Nucleus accumbens (tissue), 56 donors: ENCODE results near the gene RIC8A.
"Not testable (repeated sequence)": the region's sequence is repeated elsewhere in the genome, so short reads cannot be mapped to it uniquely, and the experiment has no call there.

Source experiments
- DNase-seq, 56 donors: peaks; one replicate each; lab custom pipeline; 2025; lab: John Stamatoyannopoulos, UW

Gene RIC8A

DNA sequence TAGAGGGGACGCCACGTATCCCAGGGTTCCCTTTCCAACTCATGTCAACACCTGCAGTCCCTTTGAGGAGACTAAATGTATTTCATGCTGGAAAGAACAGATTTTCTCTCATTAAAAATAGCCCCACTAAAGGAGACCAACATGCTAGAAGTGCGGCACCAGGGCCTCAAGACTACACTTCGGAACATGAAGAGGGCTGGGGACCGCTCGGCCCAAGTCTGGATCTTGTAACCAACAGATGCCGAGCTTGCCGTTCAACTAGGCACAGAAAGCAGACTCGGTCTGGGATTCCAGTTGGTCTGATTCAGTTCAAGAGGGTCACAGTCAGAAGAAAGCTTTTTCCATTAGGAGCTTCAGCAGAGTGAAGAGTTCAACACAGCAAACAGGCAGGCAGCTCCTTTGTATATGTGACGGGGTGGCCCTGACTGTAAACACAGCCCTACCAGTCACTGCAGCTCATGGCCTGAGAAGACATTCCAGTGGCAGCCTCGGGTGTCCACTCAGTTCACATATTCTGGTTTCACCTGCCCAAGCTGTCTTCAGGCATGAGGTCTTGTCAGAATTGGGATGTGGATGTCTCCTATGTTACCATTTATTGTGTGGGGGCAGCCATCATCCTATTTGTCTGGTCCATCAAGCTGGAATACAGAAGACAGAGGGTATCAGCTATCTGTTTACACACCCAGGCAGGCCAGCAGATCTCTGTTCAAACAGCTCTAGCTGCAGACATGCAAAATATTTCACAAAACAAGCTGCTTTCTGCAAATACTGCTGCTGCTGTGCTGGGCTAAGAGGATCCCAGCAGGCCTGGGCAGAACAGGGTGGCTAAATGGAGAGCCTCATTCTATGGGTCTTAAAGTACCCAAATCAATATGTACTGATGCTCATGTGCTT lies 8.8 kb downstream of the RIC8A start:
- no peak for DNase-seq

DNA sequence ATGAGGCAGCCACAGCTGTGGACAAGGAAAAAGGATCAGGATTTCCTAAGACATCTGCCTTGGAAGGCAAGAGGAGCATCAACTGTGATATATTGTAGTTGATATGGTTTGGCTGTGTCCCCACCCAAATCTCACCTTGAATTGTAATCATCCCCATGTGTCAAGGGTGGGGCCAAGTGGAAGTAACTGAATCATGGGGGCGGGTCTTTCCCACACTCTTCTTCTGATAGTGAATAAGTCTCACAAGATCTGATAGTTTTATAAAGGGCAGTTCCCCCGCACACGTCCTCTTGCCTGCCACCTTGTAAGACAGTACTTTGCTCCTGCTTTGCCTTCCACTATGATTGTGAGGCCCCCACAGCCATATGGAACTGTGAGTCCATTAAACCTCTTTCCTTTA lies 10.2 kb downstream of the RIC8A start:
- DNase-seq = no peak

- no peak for DNase-seq
Observed at GRCh38 chr11:218815-219593, 11.5 kb downstream of the RIC8A start.

- not testable (repeated sequence) for DNase-seq
Observed at GRCh38 chr11:220641-221215, 13.2 kb downstream of the RIC8A start.

GRCh38 chr11:221539-221938 lies 14.0 kb downstream of the RIC8A start:
- DNase-seq = no peak

- no peak for DNase-seq
Observed at GRCh38 chr11:221998-222789, 14.7 kb downstream of the RIC8A start.

DNA sequence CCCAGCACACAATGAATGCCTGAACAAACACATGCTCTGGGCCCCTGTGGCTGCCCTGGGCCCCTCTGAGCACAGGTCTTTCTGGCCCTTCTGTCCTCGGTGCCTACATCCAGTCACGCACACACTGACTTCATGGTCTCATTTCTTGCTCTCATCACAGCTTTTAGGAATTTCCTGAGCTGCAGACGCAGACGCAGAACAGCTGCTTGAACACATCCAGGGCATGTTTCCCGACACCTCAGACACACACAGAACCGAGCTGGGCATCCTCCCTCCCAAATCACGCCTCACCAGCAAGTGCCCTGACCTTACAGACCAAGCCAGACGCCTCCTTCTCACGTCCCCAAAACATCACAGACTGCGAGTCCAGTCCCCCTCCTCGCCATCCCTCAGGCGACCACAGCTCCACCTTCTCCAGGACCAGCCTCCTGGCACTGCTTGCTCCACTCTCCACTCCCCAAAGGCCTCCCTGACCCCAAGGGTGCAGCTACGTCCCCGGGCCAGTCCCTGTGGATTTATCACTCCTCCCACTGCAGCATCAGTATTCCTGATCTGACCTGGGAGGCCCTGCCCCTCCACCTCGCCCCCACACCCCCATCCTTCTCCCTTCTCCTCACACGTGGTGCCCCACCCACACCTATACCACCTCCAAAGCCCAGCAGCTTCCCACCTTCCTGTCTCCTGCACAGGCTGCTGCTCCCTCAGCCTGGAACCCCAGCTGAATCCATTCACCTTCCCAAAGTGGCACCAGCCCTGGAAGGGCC lies 15.7 kb downstream of the RIC8A start:
- peak in 5 of 56 donors; percentile 12 to 34 (median 15) for DNase-seq

DNA sequence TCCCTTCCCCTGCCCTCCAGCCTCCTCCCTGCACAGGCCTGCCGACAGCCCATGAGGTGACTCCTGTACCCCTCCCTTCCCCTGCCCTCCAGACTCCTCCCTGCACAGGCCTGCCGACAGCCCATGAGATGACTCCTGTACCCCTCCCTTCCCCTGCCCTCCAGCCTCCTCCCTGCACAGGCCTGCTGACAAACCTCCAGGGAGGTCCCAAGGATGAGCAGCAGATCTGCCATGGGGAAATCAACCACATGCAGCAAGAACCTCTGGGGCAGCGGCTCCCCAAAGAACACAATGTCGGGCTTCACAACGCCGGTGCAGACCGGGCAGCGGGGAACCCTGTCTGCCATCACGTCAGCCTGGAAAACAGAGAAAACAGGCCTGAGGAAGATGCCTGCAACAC lies 16.4 kb downstream of the RIC8A start:
- no peak for DNase-seq

- DNase-seq = no peak
Observed at GRCh38 chr11:224424-224823, 16.9 kb downstream of the RIC8A start.

GRCh38 chr11:225734-226453 lies 18.4 kb downstream of the RIC8A start:
- DNase-seq = no peak

- no peak for DNase-seq
Observed at GRCh38 chr11:227824-228379, 20.4 kb downstream of the RIC8A start.

DNA sequence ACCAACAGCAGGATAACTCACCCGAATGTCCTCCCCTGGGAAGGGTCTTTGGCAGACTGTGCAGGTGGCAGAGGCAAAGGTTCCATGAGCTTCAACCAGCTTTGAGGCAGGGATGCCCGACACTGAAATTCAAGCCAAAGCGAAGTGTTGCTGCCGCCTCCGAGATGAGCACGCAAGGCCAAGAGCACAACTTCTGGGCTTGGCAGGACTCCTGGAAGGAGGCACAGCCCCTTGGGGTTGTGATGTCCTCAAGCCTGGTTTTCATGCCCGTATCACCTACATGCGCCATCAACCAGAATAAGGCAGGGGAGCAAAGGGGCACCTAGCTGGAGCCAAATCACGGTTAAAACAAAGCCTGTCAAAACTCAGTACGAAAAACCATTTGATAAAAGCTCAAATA lies 22.9 kb downstream of the RIC8A start:
- DNase-seq = no peak

DNA sequence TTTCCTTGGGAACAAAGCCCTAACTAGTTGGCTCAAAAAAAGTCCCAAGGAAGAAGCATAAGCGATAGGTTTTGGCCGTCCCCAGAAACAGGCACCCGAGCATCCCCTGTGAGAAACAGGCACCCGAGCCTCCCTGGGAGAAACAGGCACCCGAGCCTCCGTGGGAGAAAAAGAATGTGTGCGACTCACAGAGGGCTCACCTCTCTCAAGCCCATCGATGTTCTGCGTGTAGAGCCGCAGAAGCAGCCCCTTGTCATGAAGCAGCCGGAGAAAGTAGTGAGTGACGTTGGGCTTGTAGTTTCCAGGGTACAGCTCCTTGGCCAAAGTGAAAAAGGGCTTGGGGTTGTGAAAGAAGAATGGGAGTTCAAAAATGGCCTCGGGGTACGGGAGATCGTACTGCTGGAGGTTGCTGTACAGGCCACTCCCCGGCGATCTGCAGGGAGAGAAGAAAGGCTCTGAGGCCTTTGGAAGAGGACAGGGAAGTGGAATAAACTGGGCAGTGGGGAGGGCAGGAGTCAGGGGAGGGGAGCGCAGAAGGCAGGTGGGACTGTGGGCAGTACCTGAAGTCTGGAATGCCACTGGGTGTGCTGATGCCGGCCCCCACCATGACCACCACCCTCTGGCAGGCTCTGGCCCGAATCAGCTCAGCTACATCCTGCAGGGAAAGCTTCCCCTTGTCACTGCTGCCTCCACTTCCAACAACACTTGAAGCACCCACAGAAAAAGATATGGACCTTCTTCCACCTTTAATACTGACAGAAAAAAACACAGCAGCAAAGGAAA lies 25.5 kb downstream of the RIC8A start:
- DNase-seq = no peak

DNA sequence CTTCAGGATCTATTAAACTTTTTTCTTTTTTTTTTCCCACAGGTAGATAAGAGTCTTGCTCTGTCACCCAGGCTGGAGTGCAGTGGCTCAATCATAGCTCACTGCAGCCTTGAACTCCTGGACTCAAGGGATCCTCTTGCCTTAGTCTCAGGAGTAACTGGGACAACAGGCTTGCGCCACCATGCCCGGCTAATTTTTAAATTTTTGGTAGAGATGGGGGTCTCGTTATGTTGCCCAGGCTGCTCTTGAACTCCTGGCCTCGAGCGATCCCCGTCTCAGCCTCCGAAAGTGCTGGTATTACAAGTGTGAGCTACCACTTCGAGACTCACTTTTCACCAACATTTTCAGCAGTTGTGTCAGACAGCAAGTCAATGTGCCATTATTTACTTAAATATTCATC lies 27.7 kb downstream of the RIC8A start:
- no peak for DNase-seq

DNA sequence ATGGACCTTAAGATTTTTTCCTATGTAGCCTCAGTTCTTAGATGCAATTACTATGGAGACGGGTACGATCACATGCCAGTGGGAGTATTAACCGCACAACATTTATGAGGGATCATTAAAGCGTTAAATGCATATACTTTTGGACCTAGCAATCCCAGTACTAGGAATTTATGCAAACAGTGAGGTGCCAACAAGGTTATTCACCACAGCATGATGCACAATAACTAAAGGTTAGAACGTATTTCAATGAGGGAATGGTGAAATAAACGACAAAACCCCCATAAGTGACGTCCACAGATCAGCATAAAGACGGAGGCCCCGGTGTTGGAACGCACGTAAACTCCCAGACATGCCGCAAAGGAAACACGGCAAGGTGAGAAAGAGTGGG lies 28.1 kb downstream of the RIC8A start:
- DNase-seq = peak in 1 of 56 donors; percentile 57

- DNase-seq = peak in 52 of 56 donors; percentile 24 to 88 (median 70)
Observed at GRCh38 chr11:235997-236773, 28.7 kb downstream of the RIC8A start, which contains the start of gene SIRT3. Gene SIRT3, minus strand, starts transcription at chr11:236342. Its CDS starts 14 bp downstream, at chr11:236328.
